Panc1 (cell line): ENCODE data around the gene GPC6. TPM values are rescaled to one million over a fixed set of nuclear protein-coding genes. Genes with fewer than 3 reads are reported as not detected.

Experiments
- ATAC-seq: fragments of 200-7000 bp; cut with Tn5 transposase; 2 replicates; pipeline ENCODE4 v1.9.1; 2020; ENCODE audit warnings: mild to moderate bottlenecking, moderate library complexity
- BruUV-seq: library from RNA; stranded (reverse); fragments of 400-500 nt; replicated peaks from 2 replicates; lab custom pipeline; 2021; lab: Mats Ljungman, UMichigan
- CTCF ChIA-PET: fragments of 300-600 bp; sonication (Branson Sonifier 250); formaldehyde crosslinking; loops from one replicate; lab custom pipeline; 2022; ENCODE audit warnings: antibody characterized with exemption; lab: Charles Lee
- POLR2A ChIA-PET: fragments of 300-600 bp; sonication (Branson Sonifier 250); formaldehyde crosslinking; loops from one replicate; lab custom pipeline; 2022; ENCODE audit warnings: antibody characterized with exemption; lab: Charles Lee
- DNase-seq: peaks from one replicate; pipeline ENCODE4 v3.0.0-alpha.2; 2010; ENCODE audit warnings: low read depth, low spot score
- H3K27ac ChIP-seq: 2 replicates; pipeline ENCODE4 v1.5.1; 2011; ENCODE audit warnings: mild to moderate bottlenecking, low read length, inconsistent platforms
- H3K27me3 ChIP-seq: fragments of 200-500 bp; sonication (Bioruptor generic); 2 replicates; pipeline ENCODE4 v1.6.0; 2014; ENCODE audit warnings: low read length, inconsistent platforms; ENCODE audit not compliant: control insufficient read depth, insufficient read depth
- H3K36me3 ChIP-seq: fragments of 200-500 bp; sonication (Bioruptor generic); 2 replicates; pipeline ENCODE4 v1.5.1; 2014; ENCODE audit warnings: inconsistent platforms, mild to moderate bottlenecking, low read length, moderate library complexity; ENCODE audit not compliant: control insufficient read depth, insufficient read depth
- H3K4me1 ChIP-seq: 2 replicates; pipeline ENCODE4 v1.5.1; 2011; ENCODE audit warnings: inconsistent platforms, mild to moderate bottlenecking, low read length, moderate library complexity; ENCODE audit not compliant: control insufficient read depth, insufficient read depth
- H3K4me3 ChIP-seq, 2 experiments: 2 replicates each; pipeline ENCODE4 v1.5.1; 2011 to 2012; ENCODE audit warnings: low read depth in 2 of 2, low read length in 2 of 2, mild to moderate bottlenecking in 2 of 2, inconsistent platforms in 1 of 2, moderate library complexity in 1 of 2
- H3K9me3 ChIP-seq: fragments of 200-500 bp; sonication (Bioruptor generic); 2 replicates; pipeline ENCODE4 v1.5.1; 2014; ENCODE audit warnings: low read depth, mild to moderate bottlenecking, inconsistent platforms, low read length, moderate library complexity; ENCODE audit not compliant: control insufficient read depth, insufficient read depth
- CTCF ChIP-seq: fragments of 450-650 bp; IDR thresholded peaks from 2 replicates; pipeline ENCODE4 v1.5.1; 2017; ENCODE audit warnings: mild to moderate bottlenecking
- POLR2AphosphoS5 ChIP-seq: IDR thresholded peaks from 2 replicates; pipeline ENCODE4 v1.6.1; 2012; ENCODE audit warnings: mild to moderate bottlenecking, low read depth, low read length, moderate library complexity
- REST ChIP-seq, 2 experiments: IDR thresholded peaks; 2 replicates each; pipeline ENCODE4 v1.6.1; 2011 to 2012; ENCODE audit warnings: low read depth in 2 of 2, control low read depth in 1 of 2, low read length in 1 of 2, mild to moderate bottlenecking in 1 of 2, moderate library complexity in 1 of 2; ENCODE audit not compliant: insufficient read depth in 1 of 2
- SIN3A ChIP-seq: IDR thresholded peaks from 2 replicates; pipeline ENCODE4 v1.6.1; 2012; ENCODE audit warnings: low read depth, mild to moderate bottlenecking, low read length, moderate library complexity, borderline replicate concordance; ENCODE audit not compliant: insufficient read depth
- TCF7L2 ChIP-seq: IDR thresholded peaks from 2 replicates; pipeline ENCODE4 v1.6.1; 2011; ENCODE audit warnings: mild to moderate bottlenecking, low read depth, low read length, inconsistent platforms
- in situ Hi-C: cut with HindIII; loops from 2 replicates; pipeline ENCODE4 v1.10.0; 2016; ENCODE audit warnings: low sequenced_read_pairs, low pct_unique_long_range_greater_than_20kb
- intact Hi-C: fragments of 100-400 bp; cut with micrococcal nuclease; formaldehyde crosslinking; loops from one replicate; pipeline ENCODE4 v1.10.0; 2022; ENCODE audit not compliant: unreplicated experiment
- total RNA-seq: library from RNA; stranded (reverse); gene quantifications from one replicate; pipeline ENCODE4 v1.2.1, GENCODE V29; 2021; ENCODE audit not compliant: unreplicated experiment

The GPC6 gene
- total RNA-seq, 1 experiment from 2014 or later = 4.8 TPM

GRCh38 chr13:94454334-94454733, 1227.7 kb downstream of the GPC6 start:
- no peak for TF ChIP-seq CTCF
- TF ChIP-seq POLR2AphosphoS5 = no peak
- TF ChIP-seq TCF7L2 = no peak
- no peak for TF ChIP-seq REST (IDR thresholded peaks at IDR 0.05; ENCODE audit: insufficient read depth in 1 of 2, low read depth in 2 of 2, low read length in 1 of 2)
- TF ChIP-seq SIN3A = no peak
- Histone ChIP-seq H3K9me3 (no peaks in the 10 kb centered on the region), H3K36me3 (no peaks in the 10 kb centered on the region), H3K27me3 (no peaks in the 10 kb centered on the region; the same call in 1 of the 2 replicates), H3K4me1 (no peaks in the 10 kb centered on the region), H3K4me3 (no peak overlapping the region), H3K27ac (no peak overlapping the region)
- no TSS peak for BruUV-seq
- in situ Hi-C loops = no loop called here
- CTCF ChIA-PET = no interaction called here
- intact Hi-C loops = no loop called here
- ATAC-seq (no peak), DNase-seq (no peak)
- POLR2A ChIA-PET = no interaction called here

GRCh38 chr13:94454906-94455305, 1228.3 kb downstream of the GPC6 start:
- no peak for TF ChIP-seq CTCF
- TF ChIP-seq SIN3A = no peak
- TF ChIP-seq TCF7L2 = no peak
- no peak for TF ChIP-seq REST (IDR thresholded peaks at IDR 0.05; ENCODE audit: insufficient read depth in 1 of 2, low read depth in 2 of 2, low read length in 1 of 2)
- no peak for TF ChIP-seq POLR2AphosphoS5
- DNase-seq (no peak), ATAC-seq (no peak)
- H3K4me1 ChIP-seq = no peaks in the 10 kb centered on the region
- H3K27me3 ChIP-seq = no peaks in the 10 kb centered on the region; the same call in 1 of the 2 replicates
- no peaks in the 10 kb centered on the region for H3K9me3 ChIP-seq
- intact Hi-C loops = no loop called here
- ChIA-PET POLR2A (no interaction called here), CTCF (interaction anchor here (0.6 kb wide), 1 partner anchor 111 kb away, joined by 9 read pairs; no protein-coding TSS in a partner anchor)
- no TSS peak for BruUV-seq
- no peak overlapping the region for H3K4me3 ChIP-seq
- no peak overlapping the region for H3K27ac ChIP-seq
- no peaks in the 10 kb centered on the region for H3K36me3 ChIP-seq
- in situ Hi-C loops = no loop called here
